Thymus (tissue), 11 donors: Measurements from ENCODE around the gene LMOD3. TPM values are rescaled to one million over a fixed set of nuclear protein-coding genes. Genes with fewer than 3 reads are reported as not detected.

ENCODE experiments used
- DNase-seq, 9 donors: peaks; one replicate each; pipeline ENCODE4 v3.0.0-alpha.2; 2013; ENCODE audit warnings: low spot score in 9 of 9, low read depth in 6 of 9, missing footprints in 1 of 9
- H3K27ac ChIP-seq, 2 donors: one replicate each; pipeline ENCODE4 v1.5.1; 2013; ENCODE audit warnings: control low read depth in 1 of 2, low read depth in 1 of 2, low read length in 1 of 2, mild to moderate bottlenecking in 1 of 2, moderate library complexity in 1 of 2
- H3K27me3 ChIP-seq, 2 donors: one replicate each; pipeline ENCODE4 v1.5.1; 2013; ENCODE audit warnings: low read length in 1 of 2; ENCODE audit not compliant: control insufficient read depth in 2 of 2, insufficient read depth in 1 of 2
- H3K36me3 ChIP-seq, 2 donors: one replicate each; pipeline ENCODE4 v1.5.1; 2013; ENCODE audit warnings: low read length in 1 of 2, mild to moderate bottlenecking in 1 of 2, moderate library complexity in 1 of 2; ENCODE audit not compliant: control insufficient read depth in 2 of 2, insufficient read depth in 2 of 2
- H3K4me1 ChIP-seq, 2 donors: one replicate each; pipeline ENCODE4 v1.5.1; 2013; ENCODE audit warnings: low read length in 2 of 2; ENCODE audit not compliant: control insufficient read depth in 2 of 2, insufficient read depth in 2 of 2
- H3K4me3 ChIP-seq, 2 donors: one replicate each; pipeline ENCODE4 v1.5.1; 2013; ENCODE audit warnings: low read length in 2 of 2, control low read depth in 1 of 2, mild to moderate bottlenecking in 1 of 2
- H3K9me3 ChIP-seq, 2 donors: one replicate each; pipeline ENCODE4 v1.5.1; 2013; ENCODE audit warnings: low read length in 1 of 2, mild to moderate bottlenecking in 1 of 2; ENCODE audit not compliant: control insufficient read depth in 2 of 2, insufficient read depth in 1 of 2
- WGBS: extraction: QIAGEN DNeasy Blood & Tissue Kit; methylation state at CpG from one replicate; pipeline ENCODE4 v1.1.7; 2013; 5-methylcytosine and 5-hydroxymethylcytosine counted together
- polyA plus RNA-seq: library from polyadenylated mRNA; stranded (reverse); fragments of 200-250 nt; gene quantifications from one replicate; pipeline ENCODE4 v1.2.3, GENCODE V29; 2013
- total RNA-seq: library from RNA; stranded (reverse); fragments of 120-200 nt; gene quantifications from one replicate; pipeline ENCODE4 v1.2.4, GENCODE V29; 2013
- donor health status: healthy.

The LMOD3 gene
- total and polyA plus RNA-seq, 2 donors, result 0.11 to 0.14 TPM

DNA sequence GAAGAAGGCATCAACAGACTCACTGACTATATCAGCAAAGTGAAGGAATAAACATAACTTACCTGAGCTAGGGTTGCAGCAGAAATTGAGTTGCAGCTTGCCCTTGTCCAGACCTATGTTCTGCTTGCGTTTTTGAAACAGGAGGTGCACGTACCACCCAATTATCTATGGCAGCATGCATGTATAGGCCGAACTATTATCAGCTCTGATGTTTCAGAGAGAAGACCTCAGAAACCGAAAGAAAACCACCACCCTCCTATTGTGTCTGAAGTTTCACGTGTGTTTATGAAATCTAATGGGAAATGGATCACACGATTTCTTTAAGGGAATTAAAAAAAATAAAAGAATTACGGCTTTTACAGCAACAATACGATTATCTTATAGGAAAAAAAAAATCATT, 17.8 kb downstream of the LMOD3 start:
- no peaks in the 10 kb centered on the region for H3K9me3 ChIP-seq
- peaks cover 16 to 41% of the 10 kb centered on the region in 2 donors for H3K36me3 ChIP-seq
- no peak overlapping the region for H3K4me3 ChIP-seq
- H3K27ac ChIP-seq, result no peak overlapping the region
- H3K27me3 ChIP-seq, result no peaks in the 10 kb centered on the region
- WGBS, result 89% methylated on average over 8 of the region's 8 CpGs
- H3K4me1 ChIP-seq, result no peaks in the 10 kb centered on the region
- no peak for DNase-seq

DNA sequence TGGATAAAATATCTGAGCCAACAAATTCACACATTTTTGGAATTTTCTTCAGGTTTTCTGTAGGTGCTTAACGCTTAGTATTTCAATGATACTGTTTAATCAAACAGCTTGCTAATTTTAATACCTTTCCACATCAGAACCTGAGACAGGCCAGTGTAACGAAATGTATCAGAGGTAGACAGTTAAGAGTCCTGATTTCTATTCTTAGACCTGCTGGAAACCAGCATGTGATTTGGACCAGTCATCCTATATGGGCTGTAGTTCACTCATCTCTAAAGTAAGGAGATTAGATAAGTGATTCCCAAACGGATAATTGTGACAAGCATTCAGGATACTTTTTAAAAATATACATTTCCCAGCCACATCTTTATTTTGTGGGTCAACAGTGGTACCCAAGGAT, 19.3 kb downstream of the LMOD3 start:
- Histone ChIP-seq H3K27ac (no peak overlapping the region), H3K4me3 (no peak overlapping the region), H3K9me3 (no peaks in the 10 kb centered on the region), H3K27me3 (no peaks in the 10 kb centered on the region), H3K36me3 (peaks cover 16 to 41% of the 10 kb centered on the region in 2 donors), H3K4me1 (no peaks in the 10 kb centered on the region)
- DNase-seq, result no peak
- WGBS, result 98% methylated on average over 3 of the region's 3 CpGs

GRCh38 chr3:69102384-69102783, 20.0 kb downstream of the LMOD3 start:
- no peaks in the 10 kb centered on the region for H3K9me3 ChIP-seq
- peaks cover 16 to 41% of the 10 kb centered on the region in 2 donors for H3K36me3 ChIP-seq
- H3K27ac ChIP-seq, result no peak overlapping the region
- H3K4me1 ChIP-seq, result no peaks in the 10 kb centered on the region
- no peak for DNase-seq
- no peaks in the 10 kb centered on the region for H3K27me3 ChIP-seq
- WGBS, result 97% methylated on average over 4 of the region's 4 CpGs
- no peak overlapping the region for H3K4me3 ChIP-seq

DNA sequence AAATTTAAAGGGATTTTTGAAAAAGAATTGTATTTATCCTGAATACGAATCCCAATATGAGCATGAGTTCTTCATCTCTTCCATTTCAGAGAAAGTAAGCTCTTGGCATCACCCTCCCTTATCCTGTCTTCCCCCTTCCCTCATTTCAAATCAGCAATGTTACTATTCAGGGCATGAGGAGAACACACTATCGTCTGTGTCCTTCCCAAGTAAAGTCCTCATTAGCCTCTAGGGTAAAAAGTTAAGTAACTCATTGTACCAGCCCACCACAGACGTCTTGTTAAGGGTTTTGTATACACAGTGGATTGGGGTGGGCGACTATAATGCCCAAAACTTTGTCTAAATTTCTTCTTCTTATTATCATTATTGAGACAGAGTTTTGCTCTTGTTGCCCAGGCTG, 22.8 kb downstream of the LMOD3 start:
- DNase-seq, result no peak
- peaks cover 18 to 41% of the 10 kb centered on the region in 2 donors for H3K36me3 ChIP-seq
- WGBS, result 98% methylated on average over 4 of the region's 4 CpGs
- H3K27ac ChIP-seq, result no peak overlapping the region
- no peaks in the 10 kb centered on the region for H3K9me3 ChIP-seq
- peaks cover 12 to 15% of the 10 kb centered on the region in 2 donors for H3K4me1 ChIP-seq
- H3K27me3 ChIP-seq, result no peaks in the 10 kb centered on the region
- no peak overlapping the region for H3K4me3 ChIP-seq

DNA sequence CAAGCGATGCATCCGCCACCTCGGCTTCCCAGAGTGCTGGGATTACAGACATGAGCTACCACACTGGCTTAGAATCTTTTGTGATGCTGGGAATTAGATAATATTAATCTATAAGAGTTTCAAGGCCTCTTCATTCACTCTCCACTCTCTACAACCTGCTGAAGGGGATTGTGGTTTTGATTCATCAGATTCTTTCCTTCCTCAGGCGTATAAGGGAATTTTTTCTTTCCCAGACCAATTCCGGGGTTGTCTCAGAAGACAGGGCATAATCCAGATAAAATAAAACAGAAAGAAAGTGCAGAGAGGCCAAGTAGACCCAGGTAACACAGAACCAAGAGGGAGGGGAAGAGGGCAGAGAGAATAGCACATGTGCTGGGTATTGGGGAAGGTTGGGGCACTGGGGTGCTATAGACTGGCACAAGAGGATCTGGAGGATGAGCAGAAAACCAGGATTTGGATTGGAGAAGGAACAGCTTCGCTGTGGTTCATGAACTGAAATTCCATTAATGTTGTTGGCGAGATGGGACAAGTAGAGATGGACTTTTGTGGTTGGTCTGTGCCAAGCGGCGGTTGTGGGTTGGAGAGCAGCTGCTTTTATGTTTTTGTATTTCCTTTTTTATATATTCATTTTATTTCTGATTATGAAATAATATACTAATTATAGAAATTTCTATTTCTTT, 24.8 kb downstream of the LMOD3 start:
- no peaks in the 10 kb centered on the region for H3K27me3 ChIP-seq
- H3K27ac ChIP-seq, result no peak overlapping the region
- no peak overlapping the region for H3K4me3 ChIP-seq
- no peak for DNase-seq
- no peaks in the 10 kb centered on the region for H3K9me3 ChIP-seq
- peaks cover 18 to 31% of the 10 kb centered on the region in 2 donors for H3K4me1 ChIP-seq
- WGBS, result 91% methylated on average over 9 of the region's 9 CpGs
- peaks cover 11 to 28% of the 10 kb centered on the region in 2 donors for H3K36me3 ChIP-seq

DNA sequence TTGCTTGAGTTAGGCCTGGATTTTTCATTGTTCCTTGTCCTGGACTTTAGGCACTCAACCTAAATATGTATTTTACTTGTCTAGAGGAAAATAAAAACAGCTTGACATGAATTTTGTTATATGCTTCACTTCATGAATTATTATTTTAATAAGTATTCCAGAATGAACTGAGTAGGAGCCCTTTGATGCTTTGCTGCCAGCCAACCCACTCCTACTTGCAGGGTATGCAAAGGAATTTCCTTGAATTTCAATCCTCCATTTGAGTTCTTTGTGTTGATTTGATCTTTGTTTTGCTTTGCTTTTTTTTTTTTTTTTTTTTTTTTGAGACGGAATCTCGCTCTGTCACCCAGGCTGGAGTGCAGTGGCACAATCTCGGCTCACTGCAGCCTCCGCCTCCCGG, 26.1 kb downstream of the LMOD3 start:
- no peak overlapping the region for H3K4me3 ChIP-seq
- 100% methylated on average over 5 of the region's 5 CpGs for WGBS
- no peaks in the 10 kb centered on the region for H3K27me3 ChIP-seq
- peaks cover 4 to 16% of the 10 kb centered on the region in 2 donors for H3K36me3 ChIP-seq
- no peak for DNase-seq
- H3K4me1 ChIP-seq, result peaks cover 27 to 44% of the 10 kb centered on the region in 2 donors
- peak overlapping the region in 1 of 2 donors; percentile 59 for H3K27ac ChIP-seq
- H3K9me3 ChIP-seq, result no peaks in the 10 kb centered on the region

- Histone ChIP-seq H3K27me3 (no peaks in the 10 kb centered on the region), H3K36me3 (peaks cover 6 to 14% of the 10 kb centered on the region in 2 donors), H3K9me3 (no peaks in the 10 kb centered on the region), H3K4me3 (no peak overlapping the region), H3K27ac (peak overlapping the region; percentile 58 to 59), H3K4me1 (peaks cover 29 to 49% of the 10 kb centered on the region in 2 donors)
- DNase-seq, result peak in 2 of 9 donors; percentile 28 to 58
- WGBS, result 66% methylated on average over 5 of the region's 5 CpGs
These were observed 26.8 kb downstream of the LMOD3 start for GRCh38 chr3:69095636-69096035.

GRCh38 chr3:69094467-69095205, 27.8 kb downstream of the LMOD3 start:
- peak in 1 of 9 donors; percentile 25 for DNase-seq
- Histone ChIP-seq H3K36me3 (peaks cover 7 to 11% of the 10 kb centered on the region in 2 donors), H3K27ac (peak overlapping the region; percentile 65 to 66), H3K9me3 (no peaks in the 10 kb centered on the region), H3K4me1 (peaks cover 29 to 49% of the 10 kb centered on the region in 2 donors), H3K4me3 (no peak overlapping the region), H3K27me3 (no peaks in the 10 kb centered on the region)
- 34% methylated on average over 8 of the region's 8 CpGs for WGBS

DNA sequence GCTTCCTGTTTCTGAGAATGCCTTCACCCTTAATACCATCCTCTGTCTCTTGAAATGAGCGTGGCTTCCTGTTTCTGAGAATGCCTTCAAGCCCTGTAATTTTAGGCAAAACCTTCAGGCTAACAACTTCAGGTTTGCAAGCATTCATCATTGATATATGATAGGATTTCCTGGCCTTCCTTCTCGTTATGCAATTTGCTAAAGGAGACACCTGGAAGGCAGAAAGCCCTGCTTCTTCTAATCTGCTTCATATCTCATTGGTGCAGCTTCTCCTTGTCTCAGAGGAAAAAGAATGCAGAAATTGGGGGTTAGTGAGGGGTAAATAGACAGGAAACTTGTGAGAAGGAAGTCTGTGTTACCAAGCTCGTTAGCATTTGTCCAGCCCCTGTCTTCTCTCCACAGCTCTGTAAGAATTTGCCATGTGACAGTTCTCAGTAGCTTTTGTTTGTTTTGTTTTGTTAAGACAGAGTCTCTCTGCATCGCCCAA, 30.3 kb downstream of the LMOD3 start:
- H3K4me3 ChIP-seq, result peak overlapping the region; percentile 24 to 39
- DNase-seq, result peak in 5 of 9 donors; percentile 24 to 75 (median 52)

More for the DNA sequence above, 30.3 kb downstream of the LMOD3 start:
- no peaks in the 10 kb centered on the region for H3K27me3 ChIP-seq
- WGBS, result 4% methylated on average over 4 of the region's 4 CpGs
- peaks cover 32 to 58% of the 10 kb centered on the region in 2 donors for H3K4me1 ChIP-seq
- peaks cover 9 to 26% of the 10 kb centered on the region in 2 donors for H3K36me3 ChIP-seq
- H3K27ac ChIP-seq, result peak overlapping the region; percentile 95 to 98
- H3K9me3 ChIP-seq, result no peaks in the 10 kb centered on the region
